ENCODE data around the gene ABCC3. TPM values are rescaled to one million over a fixed set of nuclear protein-coding genes. Genes with fewer than 3 reads are reported as not detected.
A peak's percentile ranks its signal among the peaks of the same experiment; 100 is the strongest.

The ABCC3 gene
- total RNA-seq, 1 donor from 2014 or later, result 0.73 TPM

DNA sequence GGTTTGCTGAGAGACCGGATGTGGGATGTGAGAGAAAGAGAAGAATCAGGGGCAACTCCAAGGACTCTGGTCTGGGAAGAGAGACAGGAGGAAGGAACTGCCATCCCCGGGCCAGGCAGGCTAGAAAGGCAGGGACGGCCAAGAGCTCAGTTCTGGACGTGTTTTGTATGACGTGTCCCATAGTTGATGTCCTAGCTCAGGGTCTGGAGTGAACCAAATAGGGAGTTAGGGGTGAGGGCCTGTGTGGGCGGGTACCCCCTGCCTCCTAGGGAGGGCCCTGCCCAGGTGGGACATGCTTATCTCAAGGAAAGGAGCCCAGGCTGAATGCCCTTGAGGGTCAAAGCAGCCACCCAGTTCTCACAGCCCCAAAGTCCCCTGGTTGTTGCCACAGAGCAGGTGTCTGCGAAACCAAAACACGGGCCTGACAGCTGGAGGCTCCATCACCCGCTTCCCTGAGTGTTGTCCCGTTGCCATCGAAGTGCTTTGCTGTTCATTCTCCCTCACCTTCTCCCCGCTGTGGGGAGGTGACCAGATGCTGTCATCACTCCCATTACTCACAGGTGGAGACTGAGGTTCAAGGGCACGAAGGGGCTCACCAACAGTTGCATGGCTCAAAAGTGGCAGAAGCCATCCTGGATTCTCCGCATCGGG is 7.5 kb downstream of the ABCC3 start:
- Mint-ChIP-seq H3K4me1 (ENCODE audit: unreplicated experiment) (peaks cover 51% of the 10 kb centered on the region), H3K4me3 (ENCODE audit: unreplicated experiment) (no peak overlapping the region), H3K27me3 (ENCODE audit: unreplicated experiment) (no peaks in the 10 kb centered on the region), H3K27ac (ENCODE audit: unreplicated experiment) (peak overlapping the region; percentile 23), H3K9me3 (ENCODE audit: unreplicated experiment) (no peaks in the 10 kb centered on the region), H3K36me3 (ENCODE audit: unreplicated experiment) (no peaks in the 10 kb centered on the region)
- no peak for TF ChIP-seq CTCF (IDR thresholded peaks at IDR 0.05)
- no peak for DNase-seq (ENCODE audit: extremely low spot score, unreplicated experiment)

DNA sequence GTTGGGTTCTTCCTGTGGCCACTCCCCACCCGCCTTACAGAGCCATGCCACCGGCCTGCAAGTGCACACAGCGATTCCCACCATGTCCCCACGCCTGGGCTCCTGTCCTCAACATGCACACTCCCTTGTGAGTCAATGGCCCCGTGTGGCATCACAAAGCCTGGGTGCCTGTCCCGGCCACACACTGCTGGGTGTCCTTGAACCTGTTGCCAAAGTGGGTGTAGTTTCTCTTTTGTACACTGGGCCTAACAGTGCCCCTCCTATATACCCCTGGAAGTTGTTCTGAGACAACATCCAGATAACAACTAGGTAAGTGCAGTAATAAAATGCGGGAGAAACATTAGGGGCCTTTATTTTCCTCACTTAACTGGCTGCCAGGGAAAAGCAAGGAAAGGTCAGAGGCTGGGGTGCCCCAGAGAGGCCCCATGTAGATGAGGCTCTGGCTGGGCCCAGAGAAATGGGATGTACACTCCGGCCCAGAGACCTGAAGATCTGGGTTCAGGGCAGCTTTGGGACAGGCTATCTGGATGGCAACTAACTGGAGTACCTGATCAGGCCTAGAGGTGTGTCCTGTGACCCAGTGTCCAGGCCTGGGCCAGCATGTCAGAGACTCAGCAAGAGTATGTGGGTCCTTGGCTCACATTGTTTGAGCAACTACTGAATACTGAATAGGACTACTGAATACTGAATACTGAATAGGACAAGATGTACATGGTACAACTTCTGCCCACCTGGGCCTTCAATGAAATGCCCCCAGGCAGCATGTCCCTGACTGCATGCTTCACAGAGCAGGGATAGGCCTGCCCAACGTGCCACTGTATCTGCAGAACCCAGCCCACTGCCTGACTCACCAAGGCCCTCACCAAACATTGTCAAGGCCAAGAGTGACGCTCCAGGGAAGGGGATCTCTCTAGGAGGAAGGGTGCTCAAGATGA is 8.3 kb downstream of the ABCC3 start:
- Mint-ChIP-seq H3K36me3 (ENCODE audit: unreplicated experiment) (no peaks in the 10 kb centered on the region), H3K27me3 (ENCODE audit: unreplicated experiment) (no peaks in the 10 kb centered on the region), H3K4me3 (ENCODE audit: unreplicated experiment) (no peak overlapping the region), H3K9me3 (ENCODE audit: unreplicated experiment) (no peaks in the 10 kb centered on the region), H3K27ac (ENCODE audit: unreplicated experiment) (no peak overlapping the region), H3K4me1 (ENCODE audit: unreplicated experiment) (peaks cover 44% of the 10 kb centered on the region)
- DNase-seq (ENCODE audit: extremely low spot score, unreplicated experiment), result no peak
- no peak for TF ChIP-seq CTCF (IDR thresholded peaks at IDR 0.05)

DNA sequence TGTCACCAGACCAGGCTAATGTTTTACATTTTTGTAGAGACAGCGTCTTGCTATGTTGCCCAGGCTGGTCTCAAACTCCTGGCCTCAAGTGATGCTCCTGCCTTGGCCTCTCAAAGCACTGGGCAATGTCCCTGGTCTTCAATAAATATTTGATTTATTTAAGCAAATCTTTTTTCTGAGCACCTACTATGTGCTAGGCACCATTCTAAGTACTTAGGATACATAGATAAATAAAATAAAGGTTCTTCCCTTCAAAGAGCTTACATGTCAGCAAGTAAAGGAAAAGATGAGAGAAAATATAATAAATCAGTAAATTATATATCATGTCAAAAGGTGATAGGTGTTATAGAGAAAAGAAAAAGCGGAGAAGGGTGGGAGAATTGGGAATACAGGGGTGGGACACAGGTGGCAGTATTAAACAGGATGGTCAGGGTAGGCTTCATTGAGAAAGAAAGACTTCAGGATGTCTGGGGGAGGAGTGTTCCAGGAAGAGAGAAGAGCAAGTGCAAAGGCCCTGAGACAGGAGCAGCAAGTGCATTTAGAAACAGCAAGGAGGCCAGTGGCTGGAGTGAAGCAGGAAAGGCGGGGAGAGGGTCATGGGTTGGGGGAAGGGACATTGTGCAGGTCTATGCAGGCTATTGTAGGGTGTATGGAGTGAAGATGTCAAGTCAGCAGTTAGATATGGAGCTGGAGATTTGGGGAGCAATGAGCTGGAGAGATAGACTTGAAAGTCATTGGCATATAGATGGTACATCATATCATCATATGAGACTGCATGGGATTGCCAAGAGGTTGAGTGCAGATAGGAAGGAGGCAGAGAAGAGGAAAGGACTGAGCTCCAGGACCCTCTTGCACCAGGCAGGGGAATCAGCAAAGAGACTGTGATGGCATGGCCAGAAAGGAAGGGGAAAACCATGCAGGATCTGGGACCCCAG is 11.3 kb downstream of the ABCC3 start:
- TF ChIP-seq CTCF (IDR thresholded peaks at IDR 0.05), result no peak
- H3K27ac Mint-ChIP-seq (ENCODE audit: unreplicated experiment), result no peak overlapping the region

GRCh38 chr17:50647187-50647586 is 12.5 kb downstream of the ABCC3 start:
- H3K36me3 Mint-ChIP-seq (ENCODE audit: unreplicated experiment), result no peaks in the 10 kb centered on the region
- no peak overlapping the region for H3K27ac Mint-ChIP-seq (ENCODE audit: unreplicated experiment)
- TF ChIP-seq CTCF (IDR thresholded peaks at IDR 0.05), result no peak
- H3K4me1 Mint-ChIP-seq (ENCODE audit: unreplicated experiment), result peaks cover 4% of the 10 kb centered on the region
- DNase-seq (ENCODE audit: extremely low spot score, unreplicated experiment), result no peak
- no peak overlapping the region for H3K4me3 Mint-ChIP-seq (ENCODE audit: unreplicated experiment)
- H3K9me3 Mint-ChIP-seq (ENCODE audit: unreplicated experiment), result no peaks in the 10 kb centered on the region
- H3K27me3 Mint-ChIP-seq (ENCODE audit: unreplicated experiment), result no peaks in the 10 kb centered on the region

More for the DNA sequence above, 11.3 kb downstream of the ABCC3 start:
- no peaks in the 10 kb centered on the region for H3K36me3 Mint-ChIP-seq (ENCODE audit: unreplicated experiment)
- no peak for DNase-seq (ENCODE audit: extremely low spot score, unreplicated experiment)
- no peaks in the 10 kb centered on the region for H3K9me3 Mint-ChIP-seq (ENCODE audit: unreplicated experiment)
- H3K27me3 Mint-ChIP-seq (ENCODE audit: unreplicated experiment), result no peaks in the 10 kb centered on the region
- H3K4me3 Mint-ChIP-seq (ENCODE audit: unreplicated experiment), result no peak overlapping the region
- H3K4me1 Mint-ChIP-seq (ENCODE audit: unreplicated experiment), result peaks cover 13% of the 10 kb centered on the region
